ENCODE results near the gene TNFRSF1B. TPM values are rescaled to one million over a fixed set of nuclear protein-coding genes. Genes with fewer than 3 reads are reported as not detected.

Gene TNFRSF1B
- total RNA-seq, 1 donor from 2014 or later, result 67.0 TPM

DNA sequence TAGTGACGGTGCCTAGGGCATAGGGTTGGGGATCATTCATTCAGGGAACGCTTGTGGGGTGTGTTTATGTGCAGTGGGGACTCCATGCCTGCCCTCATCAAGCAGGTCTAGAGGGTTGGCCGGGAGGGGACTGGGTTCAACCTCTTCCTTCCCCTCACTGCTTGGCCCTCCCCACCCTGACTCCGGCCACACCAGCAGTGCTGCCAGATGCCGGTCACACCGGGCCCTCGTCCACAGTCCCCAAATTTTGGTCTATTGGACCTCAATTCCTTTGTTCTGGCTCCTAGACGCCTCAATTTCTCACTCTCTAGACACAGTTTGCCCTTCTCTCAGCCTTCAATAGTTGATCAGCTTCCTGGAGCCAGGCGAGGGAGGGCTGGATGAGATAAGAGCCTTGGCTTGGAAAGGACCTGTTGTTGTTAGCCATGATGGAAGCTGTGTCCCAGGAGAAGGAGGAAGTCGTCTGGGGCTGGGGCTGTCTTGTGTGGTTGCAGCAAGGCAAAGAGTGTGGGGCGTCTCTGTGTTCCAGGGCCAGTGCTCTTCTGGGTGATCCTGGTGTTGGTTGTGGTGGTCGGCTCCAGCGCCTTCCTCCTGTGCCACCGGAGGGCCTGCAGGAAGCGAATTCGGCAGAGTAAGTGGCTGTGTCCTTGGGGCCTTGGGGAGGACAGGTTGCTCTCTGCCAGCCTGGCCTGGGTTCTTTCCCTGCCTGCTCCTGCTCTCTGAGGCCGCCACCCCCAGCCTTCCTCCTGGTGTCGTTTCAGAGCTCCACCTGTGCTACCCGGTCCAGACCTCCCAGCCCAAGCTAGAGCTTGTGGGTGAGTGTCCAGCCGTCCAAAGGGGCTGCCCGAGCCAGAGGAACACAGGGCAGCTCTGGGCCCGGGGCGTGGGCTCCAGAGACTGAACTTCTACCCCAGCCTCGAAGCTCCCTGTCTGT is 41.1 kb upstream of the TNFRSF1B start:
- peaks cover 6% of the 10 kb centered on the region for H3K27me3 ChIP-seq (ENCODE audit: low read depth)
- H3K9me3 ChIP-seq, result no peaks in the 10 kb centered on the region
- peaks cover 23% of the 10 kb centered on the region for H3K4me1 ChIP-seq
- no peaks in the 10 kb centered on the region for H3K36me3 ChIP-seq
- H3K4me3 ChIP-seq, result peak overlapping the region; percentile 28
- peak overlapping the region; percentile 56 for H3K27ac ChIP-seq
- TF ChIP-seq, protein P1, sequence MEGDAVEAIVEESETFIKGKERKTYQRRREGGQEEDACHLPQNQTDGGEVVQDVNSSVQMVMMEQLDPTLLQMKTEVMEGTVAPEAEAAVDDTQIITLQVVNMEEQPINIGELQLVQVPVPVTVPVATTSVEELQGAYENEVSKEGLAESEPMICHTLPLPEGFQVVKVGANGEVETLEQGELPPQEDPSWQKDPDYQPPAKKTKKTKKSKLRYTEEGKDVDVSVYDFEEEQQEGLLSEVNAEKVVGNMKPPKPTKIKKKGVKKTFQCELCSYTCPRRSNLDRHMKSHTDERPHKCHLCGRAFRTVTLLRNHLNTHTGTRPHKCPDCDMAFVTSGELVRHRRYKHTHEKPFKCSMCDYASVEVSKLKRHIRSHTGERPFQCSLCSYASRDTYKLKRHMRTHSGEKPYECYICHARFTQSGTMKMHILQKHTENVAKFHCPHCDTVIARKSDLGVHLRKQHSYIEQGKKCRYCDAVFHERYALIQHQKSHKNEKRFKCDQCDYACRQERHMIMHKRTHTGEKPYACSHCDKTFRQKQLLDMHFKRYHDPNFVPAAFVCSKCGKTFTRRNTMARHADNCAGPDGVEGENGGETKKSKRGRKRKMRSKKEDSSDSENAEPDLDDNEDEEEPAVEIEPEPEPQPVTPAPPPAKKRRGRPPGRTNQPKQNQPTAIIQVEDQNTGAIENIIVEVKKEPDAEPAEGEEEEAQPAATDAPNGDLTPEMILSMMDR (IDR thresholded peaks at IDR 0.05), result no peak
- DNase-seq (peak; percentile 61), ATAC-seq (peak; percentile 46 to 57)
- intact Hi-C loops (cut with DNase I), result loop anchor here (5.0 kb wide), 1 partner anchor 82 kb away; no protein-coding TSS in a partner anchor

DNA sequence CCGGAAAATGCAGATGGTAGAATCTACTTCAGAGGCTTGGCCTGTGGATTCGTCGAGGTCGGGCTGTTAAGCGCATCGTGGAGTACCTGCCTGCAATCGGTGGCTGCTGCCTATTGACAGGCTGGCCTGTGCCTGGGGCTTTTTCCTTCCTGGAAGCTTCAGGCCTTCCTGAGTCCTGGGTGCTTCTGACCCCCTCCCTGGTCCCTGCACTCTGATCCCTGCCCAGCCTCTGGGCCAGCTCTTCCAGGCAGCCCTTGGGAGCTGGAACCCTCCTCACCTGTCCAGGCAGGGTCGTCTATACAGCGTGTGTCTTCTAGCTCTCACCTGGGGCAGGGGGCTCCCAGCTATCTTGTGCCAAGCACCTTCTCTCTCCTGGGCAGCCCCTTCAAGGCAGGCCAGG is 40.0 kb upstream of the TNFRSF1B start:
- Histone ChIP-seq H3K27me3 (ENCODE audit: low read depth) (peaks cover 6% of the 10 kb centered on the region), H3K27ac (no peak overlapping the region), H3K4me3 (peak overlapping the region; percentile 28), H3K36me3 (no peaks in the 10 kb centered on the region), H3K9me3 (no peaks in the 10 kb centered on the region), H3K4me1 (peaks cover 33% of the 10 kb centered on the region)
- TF ChIP-seq, protein P1 (IDR thresholded peaks at IDR 0.05), result no peak
- no peak for ATAC-seq
- DNase-seq, result no peak
- intact Hi-C loops (cut with DNase I), result loop anchor here (5.0 kb wide), 1 partner anchor 81 kb away; no protein-coding TSS in a partner anchor

DNA sequence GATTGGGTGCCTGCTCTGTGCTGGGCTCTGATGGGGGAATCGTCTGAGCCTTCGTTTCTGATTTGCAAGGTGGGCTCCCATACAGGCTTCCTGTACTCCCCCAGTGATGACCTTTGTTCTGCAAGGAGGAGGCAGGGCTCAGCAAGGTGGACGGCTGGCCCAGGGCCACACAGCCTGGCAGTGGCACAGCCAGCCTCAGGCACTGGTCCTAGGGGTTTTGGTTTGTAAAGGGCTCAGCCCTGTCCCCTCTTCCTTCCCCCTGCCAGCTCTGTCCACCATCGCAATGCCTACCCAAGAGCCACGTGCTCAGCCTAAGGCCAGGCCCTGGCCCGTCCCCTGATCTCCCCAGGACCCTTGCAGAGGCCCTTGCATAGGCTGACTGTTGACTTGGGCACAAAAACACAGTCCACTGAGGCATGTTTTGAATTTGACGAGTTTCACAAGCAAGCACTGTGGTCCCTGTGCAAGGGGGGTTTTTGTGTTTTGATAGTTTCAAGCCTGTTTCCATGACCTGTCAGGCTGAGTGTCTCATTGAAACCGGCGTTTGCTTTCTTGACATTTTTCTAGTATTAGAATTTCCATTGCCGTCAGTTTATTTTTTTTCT is 39.5 kb upstream of the TNFRSF1B start:
- H3K27me3 ChIP-seq (ENCODE audit: low read depth), result peaks cover 6% of the 10 kb centered on the region
- ATAC-seq, result no peak
- H3K4me3 ChIP-seq, result no peak overlapping the region
- no peak for DNase-seq
- TF ChIP-seq, protein P1 (IDR thresholded peaks at IDR 0.05), result no peak
- no peaks in the 10 kb centered on the region for H3K9me3 ChIP-seq
- H3K36me3 ChIP-seq, result no peaks in the 10 kb centered on the region
- intact Hi-C loops (cut with DNase I), result loop anchor here (5.0 kb wide), 1 partner anchor 80 kb away; no protein-coding TSS in a partner anchor
- H3K4me1 ChIP-seq, result peaks cover 38% of the 10 kb centered on the region
- H3K27ac ChIP-seq, result no peak overlapping the region

DNA sequence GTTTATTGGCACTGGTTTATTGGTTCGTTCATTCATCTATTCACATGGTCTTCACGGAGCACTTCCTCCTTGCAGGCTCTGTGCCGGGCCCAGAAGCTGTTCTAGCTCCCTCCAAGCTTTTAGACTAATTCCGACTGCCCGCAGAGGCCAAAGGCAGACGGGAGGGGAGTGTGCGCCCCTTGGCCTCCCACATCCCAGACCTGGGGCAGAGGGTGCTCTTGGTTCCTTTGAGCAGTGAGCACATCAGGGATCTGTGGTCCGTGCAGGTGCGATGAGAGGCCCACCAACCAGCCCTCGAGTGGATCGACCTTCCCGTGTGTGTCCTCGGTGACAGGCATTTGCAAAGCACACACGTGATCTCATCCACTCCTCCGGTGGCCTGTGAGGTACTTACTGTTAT is 38.7 kb upstream of the TNFRSF1B start:
- TF ChIP-seq, protein P1 (IDR thresholded peaks at IDR 0.05), result no peak
- intact Hi-C loops (cut with DNase I), result loop anchor here (5.0 kb wide), 1 partner anchor 79 kb away; no protein-coding TSS in a partner anchor
- ATAC-seq (no peak), DNase-seq (no peak)
- no peak overlapping the region for H3K27ac ChIP-seq
- peaks cover 46% of the 10 kb centered on the region for H3K4me1 ChIP-seq
- H3K27me3 ChIP-seq (ENCODE audit: low read depth), result peaks cover 6% of the 10 kb centered on the region
- no peaks in the 10 kb centered on the region for H3K36me3 ChIP-seq
- no peaks in the 10 kb centered on the region for H3K9me3 ChIP-seq
- no peak overlapping the region for H3K4me3 ChIP-seq

DNA sequence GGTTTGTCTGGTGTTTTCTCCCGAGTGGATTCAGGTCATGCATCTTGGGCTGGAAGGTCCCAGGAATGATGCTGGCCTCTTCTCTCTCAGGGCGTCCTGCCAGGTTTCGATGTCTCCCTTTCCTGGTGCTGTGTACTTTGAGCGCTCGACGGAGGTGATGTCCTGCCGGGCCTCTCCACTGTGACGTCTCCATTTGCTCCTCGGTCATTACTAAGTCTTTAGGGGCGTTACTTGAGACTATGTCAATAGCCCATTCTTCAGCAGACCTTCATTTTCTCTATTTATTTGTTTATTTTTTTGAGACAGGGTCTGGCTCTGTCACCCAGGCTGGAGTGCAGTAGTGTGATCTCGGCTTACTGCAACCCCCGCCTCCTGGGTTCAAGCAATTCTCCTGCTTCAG is 37.2 kb upstream of the TNFRSF1B start:
- Histone ChIP-seq H3K4me3 (no peak overlapping the region), H3K9me3 (no peaks in the 10 kb centered on the region), H3K4me1 (peaks cover 54% of the 10 kb centered on the region), H3K27ac (no peak overlapping the region), H3K36me3 (no peaks in the 10 kb centered on the region), H3K27me3 (ENCODE audit: low read depth) (no peaks in the 10 kb centered on the region)
- no peak for DNase-seq
- TF ChIP-seq, protein P1 (IDR thresholded peaks at IDR 0.05), result no peak
- intact Hi-C loops (cut with DNase I), result loop anchor here (5.0 kb wide), 1 partner anchor 78 kb away; no protein-coding TSS in a partner anchor
- no peak for ATAC-seq

All from lower lobe of right lung (tissue), 2 donors.